Measurements from ENCODE around the gene PSMG1. TPM values are rescaled to one million over a fixed set of nuclear protein-coding genes. Genes with fewer than 3 reads are reported as not detected.

Gene PSMG1
- total RNA-seq, 4 donors from 2014 or later = 12.9 to 53.5 (median 30.3) TPM

DNA sequence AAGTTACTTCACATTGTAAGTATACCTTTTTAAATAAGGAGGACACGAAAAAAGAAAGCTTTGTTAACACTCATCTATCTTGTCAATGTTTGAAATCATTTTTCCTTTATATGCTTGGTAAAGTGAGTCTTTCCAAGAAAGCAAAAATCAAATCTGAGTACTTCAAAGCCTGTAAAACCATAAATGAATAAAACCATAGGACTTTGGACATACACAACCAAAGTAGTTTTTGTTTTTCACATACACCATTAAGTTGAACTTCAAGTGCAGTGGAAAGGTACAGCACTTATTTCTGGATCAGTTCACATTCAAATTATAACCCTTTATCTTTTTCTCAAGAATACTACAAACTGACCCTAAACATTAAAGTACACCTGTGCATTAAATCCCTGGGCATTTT is 10.1 kb upstream of the PSMG1 start:
- in situ Hi-C loops (cut with MboI; ENCODE audit: low sequenced_read_pairs in 4 of 4) = loop anchor here in 2 of 4 donors (25.0 kb wide), 1 partner anchor 194 kb away; a partner anchor contains a TSS
- Histone ChIP-seq H3K4me3 (no peak overlapping the region), H3K27me3 (no peaks in the 10 kb centered on the region), H3K27ac (no peak overlapping the region), H3K9me3 (no peaks in the 10 kb centered on the region), H3K36me3 (peaks cover 0 to 47% of the 10 kb centered on the region in 2 donors), H3K4me1 (no peaks in the 10 kb centered on the region)
- DNase-seq = no peak
- intact Hi-C loops (cut with DNase I; ENCODE audit: low total_unique reads) = no loop called here
- TF ChIP-seq, protein P1, sequence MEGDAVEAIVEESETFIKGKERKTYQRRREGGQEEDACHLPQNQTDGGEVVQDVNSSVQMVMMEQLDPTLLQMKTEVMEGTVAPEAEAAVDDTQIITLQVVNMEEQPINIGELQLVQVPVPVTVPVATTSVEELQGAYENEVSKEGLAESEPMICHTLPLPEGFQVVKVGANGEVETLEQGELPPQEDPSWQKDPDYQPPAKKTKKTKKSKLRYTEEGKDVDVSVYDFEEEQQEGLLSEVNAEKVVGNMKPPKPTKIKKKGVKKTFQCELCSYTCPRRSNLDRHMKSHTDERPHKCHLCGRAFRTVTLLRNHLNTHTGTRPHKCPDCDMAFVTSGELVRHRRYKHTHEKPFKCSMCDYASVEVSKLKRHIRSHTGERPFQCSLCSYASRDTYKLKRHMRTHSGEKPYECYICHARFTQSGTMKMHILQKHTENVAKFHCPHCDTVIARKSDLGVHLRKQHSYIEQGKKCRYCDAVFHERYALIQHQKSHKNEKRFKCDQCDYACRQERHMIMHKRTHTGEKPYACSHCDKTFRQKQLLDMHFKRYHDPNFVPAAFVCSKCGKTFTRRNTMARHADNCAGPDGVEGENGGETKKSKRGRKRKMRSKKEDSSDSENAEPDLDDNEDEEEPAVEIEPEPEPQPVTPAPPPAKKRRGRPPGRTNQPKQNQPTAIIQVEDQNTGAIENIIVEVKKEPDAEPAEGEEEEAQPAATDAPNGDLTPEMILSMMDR (IDR thresholded peaks at IDR 0.05 in 4 of 5, conservative IDR thresholded peaks at IDR 0.05 in 1 of 5) = no peak
- no peak for TF ChIP-seq POLR2A (IDR thresholded peaks at IDR 0.05)
- no peak for ATAC-seq

DNA sequence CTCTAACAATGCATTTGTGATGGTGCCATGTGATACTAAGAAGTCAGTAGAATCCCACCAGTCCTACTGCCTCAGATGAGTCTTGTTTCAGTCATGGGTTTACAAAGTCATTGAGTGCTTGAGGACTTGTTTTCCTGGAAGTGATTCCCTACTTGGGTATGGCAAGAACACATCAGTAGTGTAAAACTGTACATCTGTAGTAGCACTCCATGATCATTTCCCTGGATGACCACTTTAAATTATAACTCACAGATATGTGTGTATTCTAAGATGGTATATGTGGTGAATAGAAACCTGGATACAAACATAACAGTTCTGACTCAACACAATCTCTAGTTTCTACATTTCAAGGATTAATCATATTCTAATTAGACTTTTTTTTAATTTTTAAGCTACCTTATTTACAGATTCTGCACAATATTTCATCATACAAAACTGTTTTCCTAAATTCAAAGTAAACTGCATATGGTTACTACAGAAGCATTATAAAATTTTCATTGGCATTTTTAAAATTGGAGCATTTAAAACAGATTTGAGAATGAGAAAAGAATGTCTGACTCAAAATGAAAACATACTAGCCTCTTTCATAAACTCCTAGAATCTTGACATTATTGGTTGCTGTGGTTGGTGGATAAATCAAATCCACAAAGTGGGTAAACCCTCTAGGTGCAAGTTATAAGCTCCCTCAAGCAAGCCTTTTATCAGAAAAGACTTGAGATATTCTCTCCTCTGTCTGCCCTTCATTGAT is 6.8 kb upstream of the PSMG1 start:
- in situ Hi-C loops (cut with MboI; ENCODE audit: low sequenced_read_pairs in 4 of 4) = loop anchor here in 3 of 4 donors (5.0 to 25.0 kb wide), 3 partner anchors 85 to 197 kb away; a partner anchor contains a TSS
- Histone ChIP-seq H3K27me3 (no peaks in the 10 kb centered on the region), H3K9me3 (no peaks in the 10 kb centered on the region), H3K4me1 (no peaks in the 10 kb centered on the region), H3K4me3 (no peak overlapping the region), H3K36me3 (peaks cover 0 to 17% of the 10 kb centered on the region in 2 donors), H3K27ac (no peak overlapping the region)
- ATAC-seq = no peak
- intact Hi-C loops (cut with DNase I; ENCODE audit: low total_unique reads) = no loop called here
- no peak for TF ChIP-seq POLR2A (IDR thresholded peaks at IDR 0.05)
- TF ChIP-seq, protein P1 (IDR thresholded peaks at IDR 0.05 in 4 of 5, conservative IDR thresholded peaks at IDR 0.05 in 1 of 5) = no peak
- DNase-seq = no peak

DNA sequence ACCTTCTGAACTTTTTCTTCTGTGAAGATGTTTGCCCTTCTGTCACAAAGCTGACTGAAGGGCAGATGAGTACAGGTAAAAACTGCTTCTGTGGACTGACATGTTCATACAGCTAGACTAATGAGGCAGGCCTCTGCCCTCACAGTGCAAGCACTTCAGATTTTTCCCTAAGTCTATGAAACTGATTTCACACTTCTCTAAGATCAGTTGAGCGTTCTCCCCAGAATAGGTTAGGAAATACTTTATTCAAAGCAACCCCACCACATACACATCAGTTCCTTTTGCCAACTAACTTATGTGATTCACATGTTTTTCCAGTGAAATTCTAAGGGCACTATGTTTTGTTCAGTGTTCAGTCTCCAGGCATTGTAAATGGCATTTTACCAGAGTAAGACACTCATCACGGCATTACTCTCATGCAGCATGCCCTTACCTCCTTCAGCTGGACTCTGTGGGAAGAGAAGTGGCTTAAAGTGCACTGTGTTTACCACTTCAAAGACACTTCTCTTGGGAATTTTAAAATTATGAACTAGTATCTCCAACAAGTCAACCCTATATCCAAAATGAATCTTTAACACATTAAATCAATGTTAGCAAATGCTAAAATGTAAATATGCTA is 5.4 kb upstream of the PSMG1 start:
- no peaks in the 10 kb centered on the region for H3K9me3 ChIP-seq
- in situ Hi-C loops (cut with MboI; ENCODE audit: low sequenced_read_pairs in 4 of 4) = loop anchor here in 3 of 4 donors (5.0 to 25.0 kb wide), 3 partner anchors 84 to 199 kb away; a partner anchor contains a TSS
- intact Hi-C loops (cut with DNase I; ENCODE audit: low total_unique reads) = no loop called here
- peaks cover 0 to 5% of the 10 kb centered on the region in 2 donors for H3K36me3 ChIP-seq
- H3K4me1 ChIP-seq = peaks cover 0 to 3% of the 10 kb centered on the region in 2 donors
- ATAC-seq (no peak), DNase-seq (no peak)
- no peak overlapping the region for H3K27ac ChIP-seq
- TF ChIP-seq POLR2A (IDR thresholded peaks at IDR 0.05) = no peak
- TF ChIP-seq, protein P1 (IDR thresholded peaks at IDR 0.05 in 4 of 5, conservative IDR thresholded peaks at IDR 0.05 in 1 of 5) = no peak
- no peak overlapping the region for H3K4me3 ChIP-seq
- no peaks in the 10 kb centered on the region for H3K27me3 ChIP-seq

DNA sequence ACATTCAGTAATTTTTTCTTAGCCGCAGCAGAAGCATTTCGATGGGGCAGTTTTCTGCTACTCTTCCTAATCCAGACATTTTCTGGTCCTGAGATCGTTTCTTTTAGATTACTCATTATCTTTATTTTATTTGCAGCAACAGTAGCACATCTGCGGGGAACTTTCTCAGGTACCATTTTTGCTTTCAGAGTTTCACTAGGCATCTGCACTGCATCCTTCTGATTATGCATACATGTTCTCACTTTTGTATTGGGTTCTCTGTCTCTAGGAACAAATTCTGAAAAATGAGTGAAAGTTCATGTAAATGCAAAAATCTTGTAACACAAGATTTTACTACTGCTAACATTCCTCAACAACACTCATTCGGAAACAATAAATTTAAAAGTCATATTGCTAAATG is 3.9 kb upstream of the PSMG1 start:
- Histone ChIP-seq H3K36me3 (no peaks in the 10 kb centered on the region), H3K9me3 (no peaks in the 10 kb centered on the region), H3K4me3 (no peak overlapping the region), H3K27me3 (no peaks in the 10 kb centered on the region), H3K4me1 (peaks cover 5 to 7% of the 10 kb centered on the region in 2 donors), H3K27ac (no peak overlapping the region)
- intact Hi-C loops (cut with DNase I; ENCODE audit: low total_unique reads) (no loop called here), in situ Hi-C loops (cut with MboI; ENCODE audit: low sequenced_read_pairs in 4 of 4) (loop anchor here in 3 of 4 donors (5.0 to 25.0 kb wide), 3 partner anchors 82 to 200 kb away; a partner anchor contains a TSS)
- no peak for TF ChIP-seq POLR2A (IDR thresholded peaks at IDR 0.05)
- TF ChIP-seq, protein P1 (IDR thresholded peaks at IDR 0.05 in 4 of 5, conservative IDR thresholded peaks at IDR 0.05 in 1 of 5) = no peak
- ATAC-seq (no peak), DNase-seq (no peak)
